H9 (cell line): ENCODE data around the gene RAB26. TPM values are rescaled to one million over a fixed set of nuclear protein-coding genes. Genes with fewer than 3 reads are reported as not detected.

Experiments
- DNase-seq: peaks from one replicate; pipeline ENCODE4 v3.0.0-alpha.2; 2017
- H2AFZ ChIP-seq: one replicate; pipeline ENCODE4 v1.6.1; 2013; ENCODE audit warnings: mild to moderate bottlenecking, low read length, control low read depth, moderate library complexity
- H2AK5ac ChIP-seq: 2 replicates; pipeline ENCODE4 v1.6.1; 2013; ENCODE audit warnings: low read length, control low read depth, mixed read lengths; ENCODE audit not compliant: insufficient read length
- H2BK120ac ChIP-seq: one replicate; pipeline ENCODE4 v1.6.1; 2013; ENCODE audit warnings: low read depth, mild to moderate bottlenecking, low read length, control low read depth, inconsistent platforms; ENCODE audit not compliant: poor library complexity, severe bottlenecking
- H2BK12ac ChIP-seq: 2 replicates; pipeline ENCODE4 v1.6.1; 2013; ENCODE audit warnings: low read length, control low read depth, mixed read lengths, low read depth; ENCODE audit not compliant: insufficient read length
- H2BK15ac ChIP-seq: 2 replicates; pipeline ENCODE4 v1.6.1; 2013; ENCODE audit warnings: low read depth, low read length, control low read depth
- H2BK20ac ChIP-seq: one replicate; pipeline ENCODE4 v1.6.1; 2013; ENCODE audit warnings: low read depth, mild to moderate bottlenecking, low read length, control low read depth, inconsistent platforms; ENCODE audit not compliant: poor library complexity, severe bottlenecking
- H2BK5ac ChIP-seq: 2 replicates; pipeline ENCODE4 v1.6.1; 2013; ENCODE audit warnings: low read length, control low read depth, mixed read lengths; ENCODE audit not compliant: insufficient read length
- H3K14ac ChIP-seq: 2 replicates; pipeline ENCODE4 v1.6.1; 2013; ENCODE audit warnings: low read length, control low read depth; ENCODE audit not compliant: insufficient read depth
- H3K18ac ChIP-seq: 2 replicates; pipeline ENCODE4 v1.6.1; 2013; ENCODE audit warnings: low read depth, mild to moderate bottlenecking, mixed read lengths, low read length, control low read depth; ENCODE audit not compliant: insufficient read length
- H3K23ac ChIP-seq: 2 replicates; pipeline ENCODE4 v1.6.1; 2013; ENCODE audit warnings: low read length, control low read depth, mixed read lengths, low read depth; ENCODE audit not compliant: insufficient read length
- H3K23me2 ChIP-seq: 2 replicates; pipeline ENCODE4 v1.6.1; 2013; ENCODE audit warnings: low read depth, mild to moderate bottlenecking, mixed read lengths, low read length, control low read depth; ENCODE audit not compliant: insufficient read length, poor library complexity, severe bottlenecking
- H3K27ac ChIP-seq: 2 replicates; pipeline ENCODE4 v1.5.1; 2013; ENCODE audit warnings: low read length, control low read depth, mixed read lengths, low read depth; ENCODE audit not compliant: insufficient read length
- H3K27me3 ChIP-seq: 2 replicates; pipeline ENCODE4 v1.6.1; 2013; ENCODE audit warnings: low read length, control low read depth, inconsistent platforms; ENCODE audit not compliant: insufficient read depth
- H3K4ac ChIP-seq: 2 replicates; pipeline ENCODE4 v1.6.1; 2013; ENCODE audit warnings: low read depth, mild to moderate bottlenecking, control low read depth, inconsistent platforms, low read length, moderate library complexity
- H3K4me1 ChIP-seq: 2 replicates; pipeline ENCODE4 v1.6.1; 2013; ENCODE audit warnings: low read length, control low read depth, inconsistent platforms; ENCODE audit not compliant: insufficient read depth
- H3K4me2 ChIP-seq: 2 replicates; pipeline ENCODE4 v1.6.1; 2013; ENCODE audit warnings: low read length, control low read depth, mixed read lengths; ENCODE audit not compliant: insufficient read length, insufficient read depth
- H3K56ac ChIP-seq: 2 replicates; pipeline ENCODE4 v1.6.1; 2013; ENCODE audit warnings: low read depth, mild to moderate bottlenecking, mixed read lengths, low read length, control low read depth; ENCODE audit not compliant: insufficient read length
- H3K79me1 ChIP-seq: 2 replicates; pipeline ENCODE4 v1.6.1; 2013; ENCODE audit warnings: low read depth, mild to moderate bottlenecking, moderate library complexity, low read length, control low read depth, inconsistent platforms; ENCODE audit not compliant: insufficient read depth, poor library complexity, severe bottlenecking
- H3K79me2 ChIP-seq: 2 replicates; pipeline ENCODE4 v1.6.1; 2013; ENCODE audit warnings: low read length, control low read depth, inconsistent platforms; ENCODE audit not compliant: insufficient read depth
- H3K9ac ChIP-seq: 2 replicates; pipeline ENCODE4 v1.6.1; 2013; ENCODE audit warnings: low read length, control low read depth, mixed read lengths; ENCODE audit not compliant: insufficient read length; ENCODE audit errors: extremely low read depth
- H3K9me3 ChIP-seq: one replicate; pipeline ENCODE4 v1.6.1; 2013; ENCODE audit warnings: low read depth, low read length, inconsistent platforms; ENCODE audit not compliant: control insufficient read depth
- H3T11ph ChIP-seq: one replicate; pipeline ENCODE4 v1.6.1; 2013; ENCODE audit warnings: mild to moderate bottlenecking, low read length, control low read depth, inconsistent platforms
- H4K20me1 ChIP-seq: one replicate; pipeline ENCODE4 v1.6.1; 2013; ENCODE audit not compliant: control insufficient read depth, insufficient read length, insufficient read depth
- H4K5ac ChIP-seq: 2 replicates; pipeline ENCODE4 v1.6.1; 2013; ENCODE audit warnings: low read depth, mild to moderate bottlenecking, mixed read lengths, low read length, control low read depth; ENCODE audit not compliant: insufficient read length
- H4K8ac ChIP-seq: replicated peaks from 2 replicates; pipeline ENCODE4 v1.6.1; 2013; ENCODE audit warnings: low read length, control low read depth, mixed read lengths, low read depth; ENCODE audit not compliant: insufficient read length
- H4K91ac ChIP-seq: 2 replicates; pipeline ENCODE4 v1.6.1; 2013; ENCODE audit warnings: low read depth, mild to moderate bottlenecking, moderate library complexity, mixed read lengths, low read length, control low read depth; ENCODE audit not compliant: insufficient read length
- H3K27ac Mint-ChIP-seq, 3 experiments: 2 replicates in 2 of 3; 3 replicates in 1 of 3; pipeline ENCODE4 v1.8.0; 2020 to 2021; ENCODE audit warnings: mixed read lengths in 3 of 3, mild to moderate bottlenecking in 1 of 3, moderate library complexity in 1 of 3
- H3K27me3 Mint-ChIP-seq: 2 replicates; pipeline ENCODE4 v1.8.0; 2021; ENCODE audit warnings: low read depth, mild to moderate bottlenecking, moderate library complexity, mixed read lengths
- H3K36me3 Mint-ChIP-seq, 3 experiments: 2 replicates in 2 of 3; 3 replicates in 1 of 3; pipeline ENCODE4 v1.8.0; 2020 to 2021; ENCODE audit warnings: low read depth in 3 of 3, mixed read lengths in 3 of 3; ENCODE audit not compliant: insufficient read depth in 1 of 3
- H3K4me1 Mint-ChIP-seq, 2 experiments: 2 replicates each; pipeline ENCODE4 v1.8.0; 2020; ENCODE audit warnings: mixed read lengths in 2 of 2
- H3K4me3 Mint-ChIP-seq, 2 experiments: 2 replicates in 1 of 2; 3 replicates in 1 of 2; pipeline ENCODE4 v1.8.0; 2020 to 2021; ENCODE audit warnings: mild to moderate bottlenecking in 2 of 2, mixed read lengths in 2 of 2, moderate library complexity in 1 of 2
- H3K9me3 Mint-ChIP-seq, 2 experiments: 2 replicates in 1 of 2; 3 replicates in 1 of 2; pipeline ENCODE4 v1.8.0; 2020; ENCODE audit warnings: mild to moderate bottlenecking in 2 of 2, mixed read lengths in 2 of 2, moderate library complexity in 1 of 2
- WGBS: extraction: QIAGEN DNeasy Blood & Tissue Kit; methylation state at CpG from one replicate; pipeline ENCODE4 v1.1.7; 2013; ENCODE audit warnings: missing lambda C conversion rate, low lambda C conversion rate, mixed read lengths; ENCODE audit not compliant: insufficient read length; ENCODE audit errors: extremely low coverage; 5-methylcytosine and 5-hydroxymethylcytosine counted together
- total RNA-seq: library from RNA; stranded (reverse); gene quantifications from 2 replicates; pipeline ENCODE4 v1.2.1, GENCODE V29; 2021
- TF ChIP-seq, protein P1 (sequence below): fragments of 200-600 bp; sonication (generic); conservative IDR thresholded peaks from 3 replicates; pipeline ENCODE4 v1.8.0; 2021; ENCODE audit warnings: antibody characterized with exemption, mild to moderate bottlenecking

RAB26 gene
- total RNA-seq, 1 experiment from 2014 or later, result 2.4 TPM

DNA sequence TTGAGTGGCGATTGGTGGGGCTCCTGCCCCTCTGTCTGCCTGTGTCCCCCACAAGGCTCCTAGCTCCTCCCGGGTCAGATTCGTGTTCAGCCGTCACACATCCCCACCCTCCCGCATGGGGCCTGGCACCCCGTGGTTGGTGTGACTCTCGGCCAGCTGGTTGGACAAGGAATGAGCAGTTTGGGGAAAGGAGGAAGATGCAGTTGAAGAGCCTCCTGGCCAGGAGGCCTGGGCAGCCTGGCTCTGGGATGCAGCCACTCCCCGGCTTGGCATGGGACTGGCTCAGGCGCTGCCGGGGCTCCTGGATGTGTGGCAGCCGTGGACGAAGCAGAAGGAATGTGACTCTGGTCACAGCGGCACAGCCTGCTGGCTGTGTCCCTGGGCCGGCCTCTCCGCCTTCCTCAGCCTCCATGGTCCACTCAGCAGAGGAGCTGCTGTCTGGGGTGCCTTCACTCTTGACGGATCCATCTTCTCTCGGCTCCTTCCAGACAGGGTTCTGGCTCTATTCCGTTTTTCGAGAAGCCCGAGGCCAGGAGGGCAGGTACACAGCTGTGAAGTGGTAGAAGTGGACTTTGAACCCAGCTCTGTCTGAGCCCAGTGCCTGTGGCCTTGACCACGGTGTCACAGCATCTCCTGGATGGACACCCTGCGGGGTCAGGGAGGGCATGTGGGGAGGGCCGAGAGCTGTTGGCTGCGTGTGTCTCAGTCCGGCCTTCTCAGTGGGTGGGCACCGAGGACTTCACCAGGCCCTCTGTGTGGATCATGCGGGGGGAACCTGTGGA is 9.2 kb downstream of the RAB26 start:
- DNase-seq, result no peak
- no peak overlapping the region for H3T11ph ChIP-seq
- Mint-ChIP-seq H3K27ac (peak overlapping the region in 2 of 3 experiments; percentile 85 to 87; a peak in 2 of 7 replicates), H3K9me3 (peaks cover 0 to 9% of the 10 kb centered on the region in 2 experiments; a peak in 2 of 5 replicates), H3K4me1 (peaks cover 16 to 41% of the 10 kb centered on the region in 2 experiments), H3K27me3 (no peaks in the 10 kb centered on the region; the same call in 1 of the 2 replicates), H3K4me3 (peak overlapping the region; percentile 97), H3K36me3 (peaks cover 25 to 36% (median 32%) of the 10 kb centered on the region in 3 experiments)
- no peaks in the 10 kb centered on the region for H3K27me3 ChIP-seq
- peaks cover 2% of the 10 kb centered on the region for H4K20me1 ChIP-seq
- no peak overlapping the region for H3K18ac ChIP-seq
- H3K56ac ChIP-seq, result no peak overlapping the region
- H3K4ac ChIP-seq, result no peak overlapping the region
- no peak overlapping the region for H3K27ac ChIP-seq
- no peak overlapping the region for H4K5ac ChIP-seq
- H3K79me1 ChIP-seq, result peaks cover 17% of the 10 kb centered on the region
- H3K23ac ChIP-seq, result no peak overlapping the region
- H2BK120ac ChIP-seq, result no peak overlapping the region
- H4K91ac ChIP-seq, result no peak overlapping the region
- H2BK20ac ChIP-seq, result no peak overlapping the region
- no peaks in the 10 kb centered on the region; the same call in 1 of the 2 replicates for H3K4me1 ChIP-seq
- no CpG with 5 or more reads among the region's 27 CpGs for WGBS
- H2BK5ac ChIP-seq, result no peak overlapping the region
- H2BK12ac ChIP-seq, result no peak overlapping the region
- H2AFZ ChIP-seq, result no peak overlapping the region
- H3K14ac ChIP-seq, result no peak overlapping the region
- TF ChIP-seq, protein P1, sequence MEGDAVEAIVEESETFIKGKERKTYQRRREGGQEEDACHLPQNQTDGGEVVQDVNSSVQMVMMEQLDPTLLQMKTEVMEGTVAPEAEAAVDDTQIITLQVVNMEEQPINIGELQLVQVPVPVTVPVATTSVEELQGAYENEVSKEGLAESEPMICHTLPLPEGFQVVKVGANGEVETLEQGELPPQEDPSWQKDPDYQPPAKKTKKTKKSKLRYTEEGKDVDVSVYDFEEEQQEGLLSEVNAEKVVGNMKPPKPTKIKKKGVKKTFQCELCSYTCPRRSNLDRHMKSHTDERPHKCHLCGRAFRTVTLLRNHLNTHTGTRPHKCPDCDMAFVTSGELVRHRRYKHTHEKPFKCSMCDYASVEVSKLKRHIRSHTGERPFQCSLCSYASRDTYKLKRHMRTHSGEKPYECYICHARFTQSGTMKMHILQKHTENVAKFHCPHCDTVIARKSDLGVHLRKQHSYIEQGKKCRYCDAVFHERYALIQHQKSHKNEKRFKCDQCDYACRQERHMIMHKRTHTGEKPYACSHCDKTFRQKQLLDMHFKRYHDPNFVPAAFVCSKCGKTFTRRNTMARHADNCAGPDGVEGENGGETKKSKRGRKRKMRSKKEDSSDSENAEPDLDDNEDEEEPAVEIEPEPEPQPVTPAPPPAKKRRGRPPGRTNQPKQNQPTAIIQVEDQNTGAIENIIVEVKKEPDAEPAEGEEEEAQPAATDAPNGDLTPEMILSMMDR, result no peak
- H2BK15ac ChIP-seq, result no peak overlapping the region
- H2AK5ac ChIP-seq, result no peak overlapping the region
- no peaks in the 10 kb centered on the region for H3K9me3 ChIP-seq
- no peak overlapping the region for H3K4me2 ChIP-seq
- no peak overlapping the region for H3K9ac ChIP-seq
- H3K79me2 ChIP-seq, result peaks cover 57% of the 10 kb centered on the region; the same call in 1 of the 2 replicates
- peaks cover 23% of the 10 kb centered on the region for H3K23me2 ChIP-seq
- no peak overlapping the region for H4K8ac ChIP-seq
